Ishikawa (cell line): ENCODE measurements around the gene CAPN11.

Experiments
- CEBPB ChIP-seq: IDR thresholded peaks from 2 replicates; pipeline ENCODE4 v1.6.1; 2012
- FOXM1 ChIP-seq: IDR thresholded peaks from 2 replicates; pipeline ENCODE4 v1.6.1; 2012; ENCODE audit warnings: low read depth, borderline replicate concordance
- RAD21 ChIP-seq: IDR thresholded peaks from 2 replicates; pipeline ENCODE4 v1.6.1; 2012; ENCODE audit warnings: low read depth
- TEAD4 ChIP-seq: IDR thresholded peaks from 2 replicates; pipeline ENCODE4 v1.6.1; 2012
- TF ChIP-seq, protein P1 (sequence below): IDR thresholded peaks from 2 replicates; pipeline ENCODE4 v1.6.1; 2012

DNA sequence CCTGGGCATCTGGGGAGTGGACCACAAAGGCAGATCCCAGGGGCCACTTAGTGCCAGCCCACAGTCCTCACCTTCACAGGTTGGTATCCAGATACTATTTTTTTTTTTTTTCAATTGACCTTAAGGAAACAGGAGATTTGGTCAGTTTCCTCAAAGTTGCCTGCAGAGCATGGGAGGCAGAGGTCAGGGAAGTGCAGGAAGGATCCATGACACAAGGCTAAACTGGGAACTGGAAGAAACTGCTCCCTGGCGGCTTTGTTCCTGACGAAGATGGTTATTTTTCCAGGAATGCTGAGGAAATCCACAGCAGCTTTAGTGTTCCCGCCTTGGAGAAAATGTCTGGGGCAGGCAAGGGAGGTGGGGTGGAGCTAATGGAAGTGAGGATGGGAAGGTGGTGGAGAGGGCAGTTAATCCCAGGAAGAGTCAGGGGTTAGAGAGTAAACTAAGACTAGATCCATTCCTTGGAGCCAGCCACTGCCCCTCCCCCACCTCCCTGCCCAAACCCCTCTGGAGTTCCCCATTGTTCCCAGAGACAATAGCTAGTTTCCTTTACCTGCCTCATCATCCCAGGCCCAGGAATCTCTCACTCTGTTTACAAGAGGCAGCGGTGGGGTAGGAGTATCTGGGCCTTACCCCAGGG, 43.8 kb downstream of the CAPN11 start:
- TF ChIP-seq FOXM1: no peak
- no peak for TF ChIP-seq CEBPB
- TF ChIP-seq RAD21: no peak
- TF ChIP-seq TEAD4: no peak
- TF ChIP-seq, protein P1, sequence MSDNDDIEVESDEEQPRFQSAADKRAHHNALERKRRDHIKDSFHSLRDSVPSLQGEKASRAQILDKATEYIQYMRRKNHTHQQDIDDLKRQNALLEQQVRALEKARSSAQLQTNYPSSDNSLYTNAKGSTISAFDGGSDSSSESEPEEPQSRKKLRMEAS: no peak
